ENCODE data around the gene BTRC. TPM values are rescaled to one million over a fixed set of nuclear protein-coding genes. Genes with fewer than 3 reads are reported as not detected.
"Not testable (repeated sequence)": the region's sequence is repeated elsewhere in the genome, so short reads cannot be mapped to it uniquely, and the experiment has no call there.

The BTRC gene
- total RNA-seq, 6 experiments from 2014 or later: 22.3 to 27.9 (median 24.5) TPM

DNA sequence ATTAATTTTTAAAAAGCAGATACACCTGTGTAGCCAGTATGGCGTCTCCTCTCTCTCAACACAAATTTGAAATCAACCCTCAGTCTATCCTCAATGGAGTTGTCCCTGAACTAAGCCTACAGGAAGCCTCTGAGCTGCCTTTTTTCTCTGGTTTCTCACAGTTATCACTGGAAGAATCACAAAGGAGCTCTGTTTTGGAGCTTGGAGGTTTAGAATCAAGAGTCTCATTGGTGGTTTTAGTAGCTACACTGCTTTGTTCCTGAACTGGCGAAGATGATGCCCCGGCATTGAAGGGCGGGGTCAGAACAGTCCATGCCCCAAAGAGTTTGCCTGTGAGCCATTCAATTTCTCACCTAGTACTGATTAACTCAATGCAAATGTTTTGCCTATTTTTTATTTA lies 16.1 kb upstream of the BTRC start:
- TF ChIP-seq, protein P1, sequence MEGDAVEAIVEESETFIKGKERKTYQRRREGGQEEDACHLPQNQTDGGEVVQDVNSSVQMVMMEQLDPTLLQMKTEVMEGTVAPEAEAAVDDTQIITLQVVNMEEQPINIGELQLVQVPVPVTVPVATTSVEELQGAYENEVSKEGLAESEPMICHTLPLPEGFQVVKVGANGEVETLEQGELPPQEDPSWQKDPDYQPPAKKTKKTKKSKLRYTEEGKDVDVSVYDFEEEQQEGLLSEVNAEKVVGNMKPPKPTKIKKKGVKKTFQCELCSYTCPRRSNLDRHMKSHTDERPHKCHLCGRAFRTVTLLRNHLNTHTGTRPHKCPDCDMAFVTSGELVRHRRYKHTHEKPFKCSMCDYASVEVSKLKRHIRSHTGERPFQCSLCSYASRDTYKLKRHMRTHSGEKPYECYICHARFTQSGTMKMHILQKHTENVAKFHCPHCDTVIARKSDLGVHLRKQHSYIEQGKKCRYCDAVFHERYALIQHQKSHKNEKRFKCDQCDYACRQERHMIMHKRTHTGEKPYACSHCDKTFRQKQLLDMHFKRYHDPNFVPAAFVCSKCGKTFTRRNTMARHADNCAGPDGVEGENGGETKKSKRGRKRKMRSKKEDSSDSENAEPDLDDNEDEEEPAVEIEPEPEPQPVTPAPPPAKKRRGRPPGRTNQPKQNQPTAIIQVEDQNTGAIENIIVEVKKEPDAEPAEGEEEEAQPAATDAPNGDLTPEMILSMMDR (IDR thresholded peaks at IDR 0.05): no peak
- no peaks in the 10 kb centered on the region for H3K9me3 Mint-ChIP-seq
- H3K27ac Mint-ChIP-seq: no peak overlapping the region
- no peak overlapping the region for H3K4me3 Mint-ChIP-seq
- no peaks in the 10 kb centered on the region for H3K36me3 Mint-ChIP-seq (ENCODE audit: low read depth)
- H3K27me3 Mint-ChIP-seq (ENCODE audit: insufficient read depth): peaks cover 35% of the 10 kb centered on the region
- H3K4me1 Mint-ChIP-seq (ENCODE audit: low read depth): no peaks in the 10 kb centered on the region
- DNase-seq: no peak

DNA sequence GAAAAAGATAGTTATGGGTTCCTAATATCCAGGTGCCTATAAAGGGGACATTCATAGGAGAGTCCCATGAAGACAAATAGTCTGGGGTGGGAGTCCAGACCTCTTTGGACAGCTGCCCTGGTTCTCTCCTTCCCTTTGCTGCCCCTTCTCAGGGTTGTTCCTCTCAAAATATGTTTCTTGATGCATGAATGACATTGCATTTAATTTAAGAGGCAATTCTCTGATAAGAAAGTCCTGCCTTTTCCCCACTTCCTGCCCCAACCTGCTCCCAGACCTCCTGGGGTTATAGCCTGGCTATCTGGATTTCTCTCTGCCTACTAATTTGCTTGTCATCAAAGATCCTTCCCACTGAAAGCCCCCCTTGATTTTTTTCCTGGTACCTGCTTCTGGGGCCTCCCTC lies 12.5 kb upstream of the BTRC start:
- no peak for DNase-seq
- H3K36me3 Mint-ChIP-seq (ENCODE audit: low read depth): no peaks in the 10 kb centered on the region
- no peaks in the 10 kb centered on the region for H3K9me3 Mint-ChIP-seq
- no peak overlapping the region for H3K4me3 Mint-ChIP-seq
- TF ChIP-seq, protein P1 (IDR thresholded peaks at IDR 0.05): no peak
- H3K4me1 Mint-ChIP-seq (ENCODE audit: low read depth): no peaks in the 10 kb centered on the region
- H3K27me3 Mint-ChIP-seq (ENCODE audit: insufficient read depth): peaks cover 32% of the 10 kb centered on the region
- no peak overlapping the region for H3K27ac Mint-ChIP-seq

DNA sequence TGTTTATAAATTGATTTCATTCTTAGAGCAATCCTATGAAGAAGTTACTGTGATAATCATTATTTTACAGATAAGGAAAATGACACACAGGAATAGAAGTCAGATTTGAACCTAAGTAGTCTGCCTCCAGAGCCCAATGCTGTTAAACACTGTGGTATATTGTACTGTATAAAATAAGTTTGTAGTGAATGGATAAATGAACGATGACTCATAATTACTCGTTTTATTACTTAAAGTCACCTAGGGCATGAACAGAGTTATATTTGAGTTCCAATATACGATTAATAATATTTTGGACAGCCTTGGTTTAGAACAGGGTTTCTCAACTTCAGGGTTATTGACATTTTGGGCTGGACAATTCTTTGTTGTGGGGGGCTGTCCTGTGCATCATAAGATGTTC lies 7.8 kb upstream of the BTRC start:
- Mint-ChIP-seq H3K27ac (no peak overlapping the region), H3K4me1 (ENCODE audit: low read depth) (no peaks in the 10 kb centered on the region), H3K9me3 (no peaks in the 10 kb centered on the region), H3K27me3 (ENCODE audit: insufficient read depth) (peaks cover 29% of the 10 kb centered on the region), H3K4me3 (no peak overlapping the region), H3K36me3 (ENCODE audit: low read depth) (no peaks in the 10 kb centered on the region)
- no peak for DNase-seq
- TF ChIP-seq, protein P1 (IDR thresholded peaks at IDR 0.05): no peak

DNA sequence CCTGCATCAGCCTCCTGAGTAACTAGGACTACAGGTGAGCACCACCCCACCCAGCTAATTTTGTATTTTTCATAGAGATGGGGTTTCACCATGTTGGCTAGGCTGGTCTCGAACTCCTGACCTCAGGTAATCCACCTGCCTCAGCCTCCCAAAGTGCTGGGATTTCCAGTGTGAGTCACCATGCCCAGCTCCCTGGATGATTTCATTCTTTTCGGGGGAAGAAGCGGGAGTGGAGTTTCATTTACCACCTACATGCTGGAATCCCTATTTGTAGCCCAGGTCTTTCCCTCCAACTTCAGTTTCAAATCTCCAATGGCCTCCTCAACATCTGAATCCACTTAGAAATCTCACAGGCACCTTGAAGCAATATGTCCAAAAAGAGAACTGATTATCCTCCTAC lies 2.9 kb upstream of the BTRC start:
- Mint-ChIP-seq H3K36me3 (ENCODE audit: low read depth) (no peaks in the 10 kb centered on the region), H3K27ac (no peak overlapping the region), H3K4me3 (no peak overlapping the region), H3K4me1 (ENCODE audit: low read depth) (peaks cover 13% of the 10 kb centered on the region), H3K27me3 (ENCODE audit: insufficient read depth) (peaks cover 15% of the 10 kb centered on the region), H3K9me3 (no peaks in the 10 kb centered on the region)
- DNase-seq: no peak
- TF ChIP-seq, protein P1 (IDR thresholded peaks at IDR 0.05): no peak

DNA sequence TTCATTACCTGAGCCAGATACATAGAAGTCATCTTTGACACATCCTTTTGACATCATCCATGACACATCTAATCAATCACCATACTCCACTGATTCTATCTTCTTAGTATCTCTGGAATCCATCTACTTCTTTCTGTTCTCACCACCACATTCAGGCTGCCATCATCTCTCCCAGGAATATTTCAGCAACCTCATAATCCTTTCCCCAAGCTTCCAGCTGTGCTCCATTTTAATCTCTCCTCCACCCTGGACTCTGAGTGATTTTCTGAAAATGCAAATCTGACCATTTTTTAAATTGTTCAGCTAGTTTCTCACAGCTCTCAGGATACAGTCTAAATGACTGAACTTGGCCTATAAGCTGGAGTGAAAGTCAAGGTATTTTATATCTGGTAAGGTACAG lies 2.5 kb upstream of the BTRC start:
- DNase-seq: no peak
- H3K27ac Mint-ChIP-seq: no peak overlapping the region
- TF ChIP-seq, protein P1 (IDR thresholded peaks at IDR 0.05): no peak
- H3K36me3 Mint-ChIP-seq (ENCODE audit: low read depth): peaks cover 4% of the 10 kb centered on the region; the same call in 1 of the 2 replicates
- H3K4me1 Mint-ChIP-seq (ENCODE audit: low read depth): peaks cover 13% of the 10 kb centered on the region
- H3K4me3 Mint-ChIP-seq: no peak overlapping the region
- no peaks in the 10 kb centered on the region for H3K9me3 Mint-ChIP-seq
- peaks cover 15% of the 10 kb centered on the region for H3K27me3 Mint-ChIP-seq (ENCODE audit: insufficient read depth)

DNA sequence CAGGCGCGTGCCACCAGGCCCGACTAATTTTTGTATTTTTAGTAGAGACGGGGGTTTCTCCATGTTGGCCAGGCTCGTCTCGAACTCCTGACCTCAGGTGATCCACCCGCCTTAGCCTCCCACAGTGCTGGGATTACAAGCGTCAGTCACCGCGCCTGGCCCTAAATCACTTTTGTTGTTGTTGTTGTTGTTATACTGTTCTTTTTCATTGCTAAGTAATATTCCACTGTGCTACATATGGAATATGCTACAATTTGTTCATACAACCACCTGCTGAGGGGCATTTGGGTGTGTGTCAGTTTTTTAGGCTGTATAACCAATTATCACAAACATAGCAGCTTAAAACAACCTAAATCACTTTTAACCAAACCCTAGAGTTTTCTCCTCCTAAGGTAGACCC lies 1.1 kb upstream of the BTRC start:
- H3K4me3 Mint-ChIP-seq; H3K27ac Mint-ChIP-seq; H3K36me3 Mint-ChIP-seq (ENCODE audit: low read depth); DNase-seq; H3K9me3 Mint-ChIP-seq: not testable (repeated sequence)
- Mint-ChIP-seq H3K4me1 (ENCODE audit: low read depth) (peaks cover 16% of the 10 kb centered on the region), H3K27me3 (ENCODE audit: insufficient read depth) (peaks cover 15% of the 10 kb centered on the region)
